Progenitor cell of endocrine pancreas (in vitro differentiated cells): ENCODE measurements around the gene YLPM1. TPM values are rescaled to one million over a fixed set of nuclear protein-coding genes. Genes with fewer than 3 reads are reported as not detected.

Experiments
- DNase-seq: peaks from one replicate; pipeline ENCODE4 v3.0.0; 2021; ENCODE audit warnings: low spot score; ENCODE audit not compliant: unreplicated experiment
- H3K27ac Mint-ChIP-seq: 2 replicates; pipeline ENCODE4 v1.8.0; 2021; ENCODE audit warnings: mild to moderate bottlenecking, moderate library complexity, mixed read lengths
- H3K27me3 Mint-ChIP-seq: 2 replicates; pipeline ENCODE4 v1.8.0; 2021; ENCODE audit warnings: mixed read lengths
- H3K36me3 Mint-ChIP-seq: 2 replicates; pipeline ENCODE4 v1.8.0; 2022; ENCODE audit warnings: mixed read lengths; ENCODE audit not compliant: insufficient read depth
- H3K4me1 Mint-ChIP-seq: 2 replicates; pipeline ENCODE4 v1.8.0; 2021; ENCODE audit warnings: low read depth, mixed read lengths
- H3K4me3 Mint-ChIP-seq: 2 replicates; pipeline ENCODE4 v1.8.0; 2021; ENCODE audit warnings: low read depth, mild to moderate bottlenecking, moderate library complexity, mixed read lengths
- H3K9me3 Mint-ChIP-seq: 2 replicates; pipeline ENCODE4 v1.8.0; 2021; ENCODE audit warnings: low read depth, mixed read lengths
- CTCF ChIP-seq: fragments of 200-600 bp; sonication (generic); IDR thresholded peaks from one replicate; pipeline ENCODE4 v1.5.0; 2021; ENCODE audit warnings: antibody characterized with exemption, mild to moderate bottlenecking; ENCODE audit not compliant: unreplicated experiment
- total RNA-seq: library from RNA; stranded (reverse); gene quantifications from 2 replicates; pipeline ENCODE4 v1.2.1, GENCODE V29; 2021

Gene YLPM1
- total RNA-seq, 1 donor from 2014 or later = 119 TPM

- Mint-ChIP-seq H3K36me3 (peaks cover 25% of the 10 kb centered on the region), H3K27me3 (no peaks in the 10 kb centered on the region), H3K9me3 (no peaks in the 10 kb centered on the region), H3K4me1 (peaks cover 10% of the 10 kb centered on the region), H3K27ac (peak overlapping the region; percentile 0), H3K4me3 (no peak overlapping the region)
- peak; percentile 41 for TF ChIP-seq CTCF
- DNase-seq = no peak
Observed at GRCh38 chr14:74793506-74794155, 30.5 kb downstream of the YLPM1 start.

- no peaks in the 10 kb centered on the region for H3K9me3 Mint-ChIP-seq
- peaks cover 31% of the 10 kb centered on the region for H3K36me3 Mint-ChIP-seq
- H3K27ac Mint-ChIP-seq = no peak overlapping the region
- no peak for DNase-seq
- TF ChIP-seq CTCF = no peak
- no peak overlapping the region for H3K4me3 Mint-ChIP-seq
- H3K27me3 Mint-ChIP-seq = no peaks in the 10 kb centered on the region
- H3K4me1 Mint-ChIP-seq = peaks cover 11% of the 10 kb centered on the region
Observed at GRCh38 chr14:74794947-74795346, 31.8 kb downstream of the YLPM1 start.

GRCh38 chr14:74799765-74800164 lies 36.6 kb downstream of the YLPM1 start:
- no peaks in the 10 kb centered on the region for H3K9me3 Mint-ChIP-seq
- no peak for DNase-seq
- no peak overlapping the region for H3K4me3 Mint-ChIP-seq
- peaks cover 34% of the 10 kb centered on the region for H3K36me3 Mint-ChIP-seq
- H3K27ac Mint-ChIP-seq = no peak overlapping the region
- H3K27me3 Mint-ChIP-seq = no peaks in the 10 kb centered on the region
- TF ChIP-seq CTCF = no peak
- peaks cover 1% of the 10 kb centered on the region for H3K4me1 Mint-ChIP-seq

GRCh38 chr14:74800780-74801179 lies 37.7 kb downstream of the YLPM1 start:
- Mint-ChIP-seq H3K27me3 (no peaks in the 10 kb centered on the region), H3K4me3 (no peak overlapping the region), H3K36me3 (peaks cover 32% of the 10 kb centered on the region), H3K9me3 (no peaks in the 10 kb centered on the region), H3K4me1 (peaks cover 1% of the 10 kb centered on the region), H3K27ac (no peak overlapping the region)
- TF ChIP-seq CTCF = no peak
- no peak for DNase-seq

GRCh38 chr14:74801396-74801795 lies 38.3 kb downstream of the YLPM1 start:
- Mint-ChIP-seq H3K27me3 (no peaks in the 10 kb centered on the region), H3K4me1 (peaks cover 1% of the 10 kb centered on the region)

More at GRCh38 chr14:74801396-74801795, 38.3 kb downstream of the YLPM1 start:
- TF ChIP-seq CTCF = no peak
- Mint-ChIP-seq H3K27ac (no peak overlapping the region), H3K36me3 (peaks cover 30% of the 10 kb centered on the region), H3K4me3 (no peak overlapping the region), H3K9me3 (no peaks in the 10 kb centered on the region)
- no peak for DNase-seq
